GM21360 (cell line): Measurements from ENCODE around the gene LSM12.
"Not testable (repeated sequence)": the region's sequence is repeated elsewhere in the genome, so short reads cannot be mapped to it uniquely, and the experiment has no call there.

Experiments used
- ATAC-seq: cut with Tn5 transposase; IDR thresholded peaks from one replicate; pipeline ENCODE4 v1.9.1; 2021; ENCODE audit warnings: mild to moderate bottlenecking, moderate library complexity; ENCODE audit not compliant: unreplicated experiment

Gene LSM12

GRCh38 chr17:44045486-44045885 lies 21.0 kb downstream of the LSM12 start:
- no peak for ATAC-seq

GRCh38 chr17:44044071-44044470 lies 22.4 kb downstream of the LSM12 start:
- no peak for ATAC-seq

DNA sequence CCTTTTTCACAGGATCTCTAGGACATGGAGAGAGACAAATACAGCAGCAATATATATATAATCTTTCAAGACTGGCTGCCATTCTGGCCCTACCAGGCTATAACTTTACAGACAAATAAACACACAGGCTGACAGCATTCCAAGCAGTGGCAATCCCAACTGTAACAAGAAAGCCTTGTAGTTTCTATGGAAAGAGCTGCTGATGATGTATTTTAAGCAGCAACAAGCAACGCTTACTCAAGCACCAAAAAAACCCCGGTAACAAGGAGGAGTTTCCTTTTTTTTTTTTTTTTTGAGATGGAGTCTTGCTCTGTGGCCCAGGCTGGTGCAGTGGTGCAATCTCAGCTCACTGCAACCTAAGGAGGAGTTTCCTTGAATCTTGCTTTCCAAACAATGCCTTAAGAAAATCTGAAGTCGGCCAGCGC lies 23.2 kb downstream of the LSM12 start:
- no peak for ATAC-seq

GRCh38 chr17:44039829-44040635 lies 26.4 kb downstream of the LSM12 start:
- ATAC-seq, result no peak

GRCh38 chr17:44038604-44039011 lies 27.9 kb downstream of the LSM12 start:
- ATAC-seq, result no peak

DNA sequence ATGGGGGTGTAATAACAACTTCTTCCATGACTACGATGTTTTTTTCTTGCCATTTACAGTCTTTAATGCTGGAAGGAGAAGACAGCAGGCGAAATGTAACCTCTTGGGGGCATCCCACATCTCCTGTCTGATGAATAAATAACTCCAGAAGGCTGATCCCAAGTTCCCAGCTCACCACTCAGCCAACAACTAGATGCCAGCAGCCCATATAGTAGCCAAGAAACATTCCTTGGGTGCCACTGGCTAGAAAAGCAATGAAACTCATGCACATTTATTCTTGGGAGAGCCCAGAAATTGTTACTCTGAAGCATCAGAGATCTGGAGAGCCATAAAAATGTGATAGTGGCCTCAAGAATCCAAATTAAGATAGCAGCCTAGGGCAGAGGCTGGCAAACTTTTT lies 29.0 kb downstream of the LSM12 start:
- ATAC-seq, result no peak

GRCh38 chr17:44034688-44035087 lies 31.8 kb downstream of the LSM12 start:
- ATAC-seq, result not testable (repeated sequence)

DNA sequence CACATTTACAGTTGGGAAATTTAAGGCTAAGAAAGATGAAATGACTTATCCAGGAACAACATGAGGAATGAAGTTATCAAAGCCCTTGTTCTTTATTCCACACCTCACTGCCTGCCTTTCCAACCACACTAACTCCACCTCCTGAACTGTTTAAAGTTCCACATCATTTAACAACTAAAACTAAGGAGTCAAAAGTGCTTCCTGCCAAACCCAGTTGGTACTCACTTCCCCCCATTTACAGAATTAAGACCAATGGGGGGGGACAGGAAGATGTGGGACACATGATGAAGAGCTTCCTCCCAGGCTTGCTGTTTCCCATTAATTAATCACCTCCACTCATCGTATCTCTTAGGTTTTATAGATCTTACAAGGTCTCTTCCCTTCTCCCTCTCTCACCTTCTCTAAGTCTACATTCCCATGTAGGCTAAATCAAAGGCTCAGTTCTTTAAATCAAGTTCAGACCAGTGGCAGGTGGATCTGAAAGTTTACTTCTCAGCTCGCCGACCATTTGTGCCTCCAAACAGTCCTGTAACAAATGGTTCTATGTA lies 32.5 kb downstream of the LSM12 start:
- no peak for ATAC-seq

DNA sequence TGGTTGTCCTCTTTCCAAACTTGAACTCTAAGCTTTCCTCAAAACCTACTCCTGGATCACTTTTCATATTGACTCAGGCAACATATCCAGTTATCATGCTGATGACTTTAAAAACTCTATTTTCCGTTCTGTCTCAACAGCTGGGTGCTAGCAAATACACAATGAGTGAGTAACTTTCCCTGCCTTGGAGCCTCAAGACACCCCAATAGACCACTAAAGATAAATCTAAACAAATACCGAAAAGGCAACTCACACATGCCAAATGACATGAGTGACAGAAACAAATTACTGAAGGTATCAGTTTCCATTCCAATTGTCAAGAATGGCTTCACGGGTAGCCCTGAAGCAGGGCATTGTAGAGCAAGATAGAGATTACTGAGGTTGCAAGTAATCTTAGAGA lies 36.0 kb downstream of the LSM12 start:
- ATAC-seq, result no peak

GRCh38 chr17:44029736-44030135 lies 36.7 kb downstream of the LSM12 start:
- ATAC-seq, result no peak

DNA sequence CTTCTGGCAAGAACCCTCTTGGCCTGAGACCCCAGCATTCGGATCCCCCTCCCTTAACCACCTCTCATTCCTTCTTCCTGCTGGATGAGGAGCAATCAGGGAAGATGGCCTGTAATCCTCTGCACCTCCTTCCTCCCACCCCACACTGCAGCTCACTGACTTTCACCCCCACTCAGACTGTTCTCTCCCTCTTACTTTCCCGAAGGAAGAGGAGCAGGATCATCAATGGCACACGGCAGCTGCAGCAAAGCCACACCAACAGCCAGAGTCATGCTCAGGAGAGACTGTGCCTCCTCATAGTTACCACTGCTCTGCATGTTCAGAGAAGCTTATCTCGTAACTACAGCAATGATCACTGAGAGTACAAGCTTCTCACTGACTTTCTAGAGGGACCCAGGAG lies 41.6 kb downstream of the LSM12 start:
- no peak for ATAC-seq

DNA sequence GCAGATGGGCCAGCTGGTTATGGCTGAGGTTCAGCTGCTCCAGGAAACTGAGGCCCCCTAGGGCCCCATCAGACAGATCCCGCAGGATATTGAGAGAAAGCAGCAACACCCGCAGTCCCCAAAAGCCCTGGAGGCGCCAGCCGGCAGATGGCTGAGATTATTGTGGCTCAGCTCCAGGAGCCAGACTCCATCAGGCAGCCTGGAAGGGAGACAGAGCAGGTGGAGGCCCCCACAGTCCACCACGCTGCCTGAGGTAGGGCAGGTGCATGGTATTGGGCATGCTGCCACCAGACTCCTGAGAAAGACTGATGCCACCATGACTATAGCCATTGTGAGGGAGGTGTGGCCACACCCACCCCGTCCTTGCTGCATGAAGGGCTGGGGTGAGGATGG lies 42.2 kb downstream of the LSM12 start:
- no peak for ATAC-seq

GRCh38 chr17:44023545-44024270 lies 42.8 kb downstream of the LSM12 start:
- no peak for ATAC-seq

- ATAC-seq, result no peak
Measured at GRCh38 chr17:44022246-44022645, 44.2 kb downstream of the LSM12 start.

- not testable (repeated sequence) for ATAC-seq
Measured at GRCh38 chr17:44021227-44021626, 45.2 kb downstream of the LSM12 start.

DNA sequence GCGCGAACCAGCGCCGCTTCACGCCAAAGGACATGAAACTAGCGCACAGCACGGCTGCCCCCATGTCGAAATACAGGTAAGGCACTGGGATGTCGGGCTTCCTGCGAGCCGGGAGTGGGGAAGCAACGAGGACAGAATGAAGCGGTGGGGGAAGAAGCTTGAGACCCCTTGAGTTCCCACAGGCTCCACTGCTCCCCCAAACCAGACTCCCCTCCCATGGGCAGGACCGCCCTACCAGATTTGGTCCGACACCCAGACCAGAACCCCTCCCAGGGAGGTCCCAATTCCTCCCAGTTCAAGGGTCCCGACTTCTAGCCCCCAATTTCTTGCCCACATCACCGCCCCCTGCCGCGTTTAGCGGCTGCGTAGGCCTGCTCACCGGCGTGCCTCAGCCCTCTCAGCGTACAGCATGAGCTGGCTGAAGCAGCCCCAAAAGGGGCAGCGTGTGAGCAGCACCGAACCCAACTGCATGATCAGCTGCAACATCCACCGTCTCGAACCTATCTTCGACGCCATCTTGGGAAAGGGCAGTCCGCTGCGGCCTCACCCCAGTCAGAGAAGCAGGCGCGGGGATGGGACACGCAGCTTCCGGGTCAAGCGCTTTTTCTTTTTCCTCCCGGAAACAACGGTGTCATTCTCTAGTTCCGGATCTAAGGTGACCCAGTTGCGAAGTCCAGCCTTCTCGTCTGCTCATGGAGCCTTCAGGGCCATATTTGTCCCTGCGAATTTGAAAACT lies 51.9 kb downstream of the LSM12 start, which contains the start of gene TMEM101:
TSS of gene TMEM101 (minus strand) at position 527 of the 736 bp plus-strand sequence. CDS start at position 516, 11 bp downstream.
- ATAC-seq, result peak; percentile 77

DNA sequence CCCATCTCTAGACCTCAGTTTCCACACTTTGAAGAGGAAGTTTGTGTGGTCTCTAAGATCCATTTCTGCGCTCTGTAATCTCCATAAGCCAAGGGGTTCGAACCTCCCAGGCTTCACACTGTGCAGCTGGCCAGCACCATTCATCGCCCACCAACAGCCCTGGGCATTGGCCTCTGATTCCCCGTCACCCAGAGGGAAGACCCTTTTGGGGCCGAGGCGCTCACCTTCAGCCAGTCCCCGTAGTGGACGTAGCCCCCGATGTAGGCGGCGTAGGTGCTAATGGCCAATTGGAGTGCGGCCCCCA lies 52.4 kb downstream of the LSM12 start:
- ATAC-seq, result no peak

GRCh38 chr17:44012874-44013273 lies 53.6 kb downstream of the LSM12 start:
- no peak for ATAC-seq

GRCh38 chr17:44012391-44012790 lies 54.1 kb downstream of the LSM12 start:
- ATAC-seq, result no peak

GRCh38 chr17:44011876-44012275 lies 54.6 kb downstream of the LSM12 start:
- ATAC-seq, result no peak

- no peak for ATAC-seq
Measured at GRCh38 chr17:44010966-44011647, 55.4 kb downstream of the LSM12 start.
